ENCODE data around the gene DAW1.

Gene DAW1

DNA sequence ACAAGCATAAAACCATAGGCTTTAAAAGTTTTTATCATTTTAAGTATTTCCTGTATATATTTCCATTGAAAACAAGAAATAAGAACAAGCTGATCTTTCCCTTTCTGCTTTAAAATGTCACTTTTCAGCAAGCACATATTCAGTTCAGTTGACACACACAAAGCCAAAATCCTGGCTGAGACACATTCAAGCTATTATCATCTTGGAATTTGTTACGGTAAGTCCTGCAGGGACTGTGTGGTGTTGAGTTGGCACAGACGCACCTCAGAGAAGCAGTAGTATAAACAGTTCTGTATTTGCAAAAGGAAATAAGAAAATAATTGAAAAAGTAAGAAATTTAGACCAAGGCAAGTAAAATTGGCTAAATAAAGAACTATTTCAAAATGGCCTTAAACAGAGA is 10.4 kb upstream of the DAW1 start:
- DNase-seq (ENCODE audit: low spot score), result no peak

DNA sequence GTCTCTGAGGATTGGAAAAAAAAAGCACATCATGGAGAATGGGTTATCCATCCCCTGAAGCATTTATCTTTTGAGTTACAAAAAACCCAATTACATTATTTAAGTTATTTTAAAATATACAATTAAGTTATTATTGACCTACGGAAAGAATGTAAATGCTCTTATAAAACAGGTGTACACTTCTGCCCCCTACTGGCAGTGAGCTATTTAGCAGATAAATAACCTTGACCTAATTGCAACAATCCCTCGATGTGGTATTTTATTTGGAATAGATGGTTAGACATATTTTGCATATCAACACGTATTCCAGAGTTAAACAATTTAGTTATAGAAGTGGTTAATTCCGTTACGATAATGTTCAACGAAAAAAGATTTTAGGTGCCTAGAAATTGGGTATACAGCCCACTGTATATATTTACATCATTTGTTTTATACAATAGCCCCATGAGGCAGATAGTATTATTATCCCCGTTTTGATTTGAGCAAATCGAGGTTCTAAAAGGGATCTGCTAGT is 9.1 kb upstream of the DAW1 start:
- TF ChIP-seq CTCF (IDR thresholded peaks at IDR 0.05), result peak; percentile 16
- peak overlapping the region; percentile 45 to 80 for H3K27ac ChIP-seq
- H3K4me3 ChIP-seq, result no peak overlapping the region
- DNase-seq (ENCODE audit: low spot score), result no peak

More for the DNA sequence above, 10.4 kb upstream of the DAW1 start:
- peak overlapping the region; percentile 59 to 66 for H3K27ac ChIP-seq
- H3K4me3 ChIP-seq, result no peak overlapping the region
- TF ChIP-seq CTCF (IDR thresholded peaks at IDR 0.05), result no peak

- no peak for DNase-seq (ENCODE audit: low spot score)
- H3K4me3 ChIP-seq, result no peak overlapping the region
- peak overlapping the region; percentile 45 to 80 for H3K27ac ChIP-seq
- no peak for TF ChIP-seq CTCF (IDR thresholded peaks at IDR 0.05)
These were observed 8.5 kb upstream of the DAW1 start for GRCh38 chr2:227862741-227863588.

DNA sequence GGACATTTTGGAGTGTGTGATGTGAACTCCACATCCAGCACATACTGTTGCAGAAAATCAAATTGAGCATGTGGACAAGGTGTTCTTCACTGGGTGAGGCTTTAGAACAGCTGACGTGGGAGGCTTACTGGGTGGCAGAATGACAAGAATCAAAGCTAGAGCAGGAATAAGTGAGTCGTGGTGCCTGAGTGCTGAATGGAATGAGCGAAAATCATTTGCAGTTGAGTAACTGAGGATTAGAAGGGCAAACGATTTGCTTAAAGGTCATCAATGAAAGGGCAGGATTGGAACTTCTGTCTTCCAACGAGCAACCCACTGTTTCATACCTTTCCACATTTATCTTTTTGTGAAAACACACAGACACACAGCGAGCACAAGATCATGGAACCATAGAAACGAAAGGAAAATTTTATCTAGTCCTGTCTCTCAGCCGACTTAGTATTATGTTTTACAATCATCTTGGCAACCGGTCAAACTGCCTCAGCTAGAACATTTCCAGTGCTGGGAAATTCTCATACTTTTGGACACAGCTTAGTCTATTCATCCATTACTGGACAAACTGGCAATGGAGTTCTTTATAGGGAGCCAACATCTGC is 7.2 kb upstream of the DAW1 start:
- Histone ChIP-seq H3K4me3 (peak overlapping the region; percentile 36), H3K27ac (peak overlapping the region; percentile 34 to 80)
- no peak for DNase-seq (ENCODE audit: low spot score)
- no peak for TF ChIP-seq CTCF (IDR thresholded peaks at IDR 0.05)

DNA sequence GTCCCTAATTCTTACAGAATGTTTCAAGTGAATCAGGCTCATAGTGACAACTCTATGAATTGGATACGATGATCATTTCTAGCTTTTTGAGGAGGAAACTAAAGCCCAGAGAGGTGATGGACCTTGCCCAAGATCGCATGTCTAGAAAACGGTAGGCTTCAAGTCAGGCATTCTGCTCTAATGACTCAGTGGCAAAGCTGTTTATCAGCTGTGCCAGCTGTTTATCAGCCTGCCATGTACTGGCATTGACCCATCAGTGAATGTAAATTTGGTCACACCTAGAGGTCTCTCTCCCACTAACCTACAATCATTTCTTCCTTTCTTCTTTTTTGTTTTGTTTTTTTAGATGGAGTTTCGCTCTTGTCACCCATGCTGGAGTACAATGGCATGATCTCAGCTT is 6.1 kb upstream of the DAW1 start:
- no peak for DNase-seq (ENCODE audit: low spot score)
- no peak overlapping the region for H3K27ac ChIP-seq
- H3K4me3 ChIP-seq, result no peak overlapping the region
- TF ChIP-seq CTCF (IDR thresholded peaks at IDR 0.05), result no peak

DNA sequence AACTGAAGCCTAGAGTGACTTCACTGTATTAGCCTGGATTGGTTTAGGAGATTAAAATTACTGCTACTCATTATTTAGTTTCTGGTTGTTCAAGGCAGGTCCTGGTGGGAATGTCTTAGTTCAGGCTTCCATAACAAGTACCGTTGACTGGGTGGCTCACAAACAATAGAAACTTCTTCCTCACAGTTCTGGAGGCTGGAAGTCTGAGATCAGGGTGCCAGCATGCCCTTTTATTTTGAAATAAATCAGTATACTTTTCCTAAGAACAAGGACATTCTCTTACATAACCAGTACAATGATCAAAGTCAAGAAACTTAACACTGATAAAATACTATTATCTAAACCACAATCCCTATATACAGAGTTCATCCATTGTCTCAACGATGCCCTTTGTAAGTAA is 4.0 kb upstream of the DAW1 start:
- H3K27ac ChIP-seq, result no peak overlapping the region
- DNase-seq (ENCODE audit: low spot score), result no peak
- TF ChIP-seq CTCF (IDR thresholded peaks at IDR 0.05), result no peak
- no peak overlapping the region for H3K4me3 ChIP-seq

Measured in coronary artery (tissue), 2 donors.